Testis (tissue), 3 donors: Measurements from ENCODE around the gene TSNAX. TPM values are rescaled to one million over a fixed set of nuclear protein-coding genes. Genes with fewer than 3 reads are reported as not detected.

Experiments used
- DNase-seq: peaks from one replicate; pipeline ENCODE4 v3.0.0-alpha.2; 2019
- H3K27ac ChIP-seq, 2 donors: fragments of 200-600 bp; sonication (generic); one replicate each; pipeline ENCODE4 v1.5.1; 2019
- H3K27me3 ChIP-seq: fragments of 200-600 bp; sonication (generic); one replicate; pipeline ENCODE4 v1.5.1; 2019
- H3K36me3 ChIP-seq: fragments of 200-600 bp; sonication (generic); one replicate; pipeline ENCODE4 v1.5.1; 2017; ENCODE audit warnings: low read depth; ENCODE audit errors: missing control alignments
- H3K4me1 ChIP-seq: fragments of 200-600 bp; sonication (generic); one replicate; pipeline ENCODE4 v1.5.1; 2019
- H3K4me3 ChIP-seq, 2 donors: fragments of 200-600 bp; sonication (generic); one replicate each; pipeline ENCODE4 v1.5.1; 2017 to 2019
- H3K9me3 ChIP-seq: fragments of 200-600 bp; sonication (generic); one replicate; pipeline ENCODE4 v1.5.1; 2017
- CTCF ChIP-seq, 3 experiments: fragments of 450-650 bp in 2 of 3; fragments of 200-600 bp in 1 of 3; sonication (generic) in 1 of 3; IDR thresholded peaks; one replicate each; pipeline ENCODE4 v1.5.1; 2016 to 2019; ENCODE audit warnings: antibody characterized with exemption in 3 of 3, mild to moderate bottlenecking in 2 of 3, moderate library complexity in 1 of 3
- POLR2A ChIP-seq: fragments of 450-650 bp; IDR thresholded peaks from one replicate; pipeline ENCODE4 v1.6.1; 2017; ENCODE audit warnings: antibody characterized with exemption, mild to moderate bottlenecking, moderate library complexity
- WGBS, 2 donors: methylation state at CpG; one replicate each; pipeline ENCODE4 v1.1.5; 2018; 5-methylcytosine and 5-hydroxymethylcytosine counted together
- intact Hi-C: fragments of 100-400 bp; cut with DNase I; formaldehyde crosslinking; loops from one replicate; pipeline ENCODE4 v1.15.1; 2023; ENCODE audit warnings: low total_unique reads
- polyA plus RNA-seq: library from polyadenylated mRNA; stranded (reverse); fragments of 350-450 nt; fragmentation: Illumina TruSeq; extraction: RNeasy Lipid Tissue Mini Kit (QIAGEN cat#74804); gene quantifications from one replicate; pipeline ENCODE4 v1.2.3, GENCODE V29; 2014; ENCODE audit warnings: low read depth, low replicate concordance; ENCODE audit not compliant: insufficient read depth
- total RNA-seq, 2 donors: library from RNA; depleted of rRNA; stranded (reverse); fragments of >200 nt; gene quantifications; one replicate each; pipeline ENCODE4 v1.2.3, GENCODE V29; 2016

The TSNAX gene
- total and polyA plus RNA-seq, 3 donors from 2014 or later: 31.8 to 38.6 (median 37.0) TPM

GRCh38 chr1:231507476-231508355 lies 20.8 kb upstream of the TSNAX start:
- 82 to 84% methylated on average over 9 of the region's 9 CpGs for WGBS, 2 donors
- intact Hi-C loops: no loop called here
- no peak for DNase-seq
- no peak overlapping the region for H3K27ac ChIP-seq
- no peaks in the 10 kb centered on the region for H3K9me3 ChIP-seq
- no peaks in the 10 kb centered on the region for H3K27me3 ChIP-seq
- no peaks in the 10 kb centered on the region for H3K4me1 ChIP-seq
- TF ChIP-seq CTCF (IDR thresholded peaks at IDR 0.05) (no peak), POLR2A (no peak)
- no peak overlapping the region for H3K4me3 ChIP-seq
- H3K36me3 ChIP-seq: no peaks in the 10 kb centered on the region

GRCh38 chr1:231508497-231508896 lies 20.0 kb upstream of the TSNAX start:
- Histone ChIP-seq H3K9me3 (no peaks in the 10 kb centered on the region), H3K27me3 (no peaks in the 10 kb centered on the region), H3K4me3 (no peak overlapping the region), H3K36me3 (no peaks in the 10 kb centered on the region), H3K4me1 (no peaks in the 10 kb centered on the region), H3K27ac (no peak overlapping the region)
- intact Hi-C loops: no loop called here
- TF ChIP-seq CTCF (IDR thresholded peaks at IDR 0.05): no peak
- no peak for TF ChIP-seq POLR2A
- no peak for DNase-seq
- WGBS, 2 donors: 67 to 70% methylated on average over 6 of the region's 6 CpGs

GRCh38 chr1:231508941-231509340 lies 19.5 kb upstream of the TSNAX start:
- H3K27ac ChIP-seq: no peak overlapping the region
- H3K36me3 ChIP-seq: no peaks in the 10 kb centered on the region
- TF ChIP-seq POLR2A (no peak), CTCF (IDR thresholded peaks at IDR 0.05) (no peak)
- intact Hi-C loops: no loop called here
- no peak for DNase-seq
- no peaks in the 10 kb centered on the region for H3K27me3 ChIP-seq
- WGBS, 2 donors: 47 to 49% methylated on average over 6 of the region's 6 CpGs
- no peaks in the 10 kb centered on the region for H3K9me3 ChIP-seq
- H3K4me3 ChIP-seq: no peak overlapping the region
- H3K4me1 ChIP-seq: no peaks in the 10 kb centered on the region

GRCh38 chr1:231512147-231512698 lies 16.2 kb upstream of the TSNAX start:
- Histone ChIP-seq H3K36me3 (no peaks in the 10 kb centered on the region), H3K4me3 (no peak overlapping the region), H3K27ac (no peak overlapping the region), H3K9me3 (no peaks in the 10 kb centered on the region), H3K27me3 (no peaks in the 10 kb centered on the region), H3K4me1 (no peaks in the 10 kb centered on the region)
- 70 to 77% methylated on average over 2 of the region's 2 CpGs for WGBS, 2 donors
- intact Hi-C loops: no loop called here
- TF ChIP-seq CTCF (IDR thresholded peaks at IDR 0.05) (no peak), POLR2A (no peak)
- no peak for DNase-seq
